ENCODE data around the gene CCDC60.

Gene CCDC60

DNA sequence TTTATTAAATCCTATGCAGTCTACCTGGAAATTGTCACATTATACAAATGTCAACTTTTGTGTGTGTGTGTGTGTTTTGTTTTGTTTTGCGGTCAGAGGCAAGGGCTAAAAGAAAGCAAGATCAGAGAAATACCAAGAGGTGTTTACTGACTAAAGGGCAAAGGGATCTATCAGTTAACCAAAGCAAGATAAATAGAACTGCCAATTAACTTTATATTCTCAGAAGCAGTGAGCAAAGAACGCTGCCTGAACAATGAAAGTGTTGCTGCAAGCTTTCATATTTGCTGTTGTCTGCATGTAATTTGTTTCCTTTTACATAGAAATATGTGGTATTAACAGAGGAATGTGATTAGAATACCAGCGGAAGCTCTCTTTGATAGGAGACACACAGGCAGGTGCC lies 30.9 kb downstream of the CCDC60 start:
- ATAC-seq (no peak), DNase-seq (no peak)
- Mint-ChIP-seq H3K9me3 (no peaks in the 10 kb centered on the region), H3K4me1 (no peaks in the 10 kb centered on the region), H3K27me3 (no peaks in the 10 kb centered on the region), H3K4me3 (no peak overlapping the region), H3K36me3 (ENCODE audit: low read depth) (no peaks in the 10 kb centered on the region), H3K27ac (no peak overlapping the region)

DNA sequence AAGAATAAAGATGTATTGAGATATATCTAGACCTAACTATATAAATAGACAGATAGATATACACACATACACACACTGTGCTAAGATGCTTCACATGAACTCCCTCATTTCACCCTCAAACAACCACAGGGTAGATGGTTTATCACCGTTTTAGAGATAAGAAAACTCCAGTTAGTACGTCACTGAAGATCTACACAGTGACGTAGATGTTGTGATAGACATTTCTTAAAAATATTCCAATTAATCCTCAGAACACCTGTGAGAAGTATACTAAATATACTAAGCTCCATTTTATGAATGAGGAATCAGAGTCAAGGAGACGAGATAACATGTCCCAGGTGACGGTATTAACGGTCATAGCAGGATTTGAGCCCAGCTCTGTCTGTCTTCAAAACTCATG lies 31.5 kb downstream of the CCDC60 start:
- ATAC-seq: no peak
- Mint-ChIP-seq H3K27ac (no peak overlapping the region), H3K9me3 (no peaks in the 10 kb centered on the region), H3K27me3 (no peaks in the 10 kb centered on the region), H3K4me1 (no peaks in the 10 kb centered on the region), H3K36me3 (ENCODE audit: low read depth) (no peaks in the 10 kb centered on the region), H3K4me3 (no peak overlapping the region)
- no peak for DNase-seq

DNA sequence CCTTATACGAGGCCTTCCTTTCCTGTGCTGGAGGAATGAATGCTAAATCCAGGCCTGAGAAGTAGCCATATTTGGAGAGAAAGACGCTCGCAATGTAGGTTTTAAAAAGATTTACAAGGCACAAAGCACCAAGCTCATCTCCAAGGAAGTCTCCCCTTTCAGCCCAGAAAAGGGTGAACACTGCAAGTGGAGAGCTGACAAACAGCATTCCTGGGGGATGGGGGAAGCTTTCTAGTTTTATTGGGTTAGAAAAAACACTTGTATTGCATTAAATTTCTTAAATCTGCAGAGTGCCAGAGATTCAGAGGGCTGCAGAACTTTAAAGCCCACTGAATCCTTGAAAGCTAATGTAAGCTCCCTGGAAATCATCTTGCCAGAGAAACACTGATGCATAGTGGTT lies 34.6 kb downstream of the CCDC60 start:
- H3K27ac Mint-ChIP-seq: no peak overlapping the region
- no peak overlapping the region for H3K4me3 Mint-ChIP-seq
- H3K9me3 Mint-ChIP-seq: no peaks in the 10 kb centered on the region
- no peaks in the 10 kb centered on the region for H3K4me1 Mint-ChIP-seq
- ATAC-seq (no peak), DNase-seq (no peak)
- H3K36me3 Mint-ChIP-seq (ENCODE audit: low read depth): no peaks in the 10 kb centered on the region
- H3K27me3 Mint-ChIP-seq: no peaks in the 10 kb centered on the region

DNA sequence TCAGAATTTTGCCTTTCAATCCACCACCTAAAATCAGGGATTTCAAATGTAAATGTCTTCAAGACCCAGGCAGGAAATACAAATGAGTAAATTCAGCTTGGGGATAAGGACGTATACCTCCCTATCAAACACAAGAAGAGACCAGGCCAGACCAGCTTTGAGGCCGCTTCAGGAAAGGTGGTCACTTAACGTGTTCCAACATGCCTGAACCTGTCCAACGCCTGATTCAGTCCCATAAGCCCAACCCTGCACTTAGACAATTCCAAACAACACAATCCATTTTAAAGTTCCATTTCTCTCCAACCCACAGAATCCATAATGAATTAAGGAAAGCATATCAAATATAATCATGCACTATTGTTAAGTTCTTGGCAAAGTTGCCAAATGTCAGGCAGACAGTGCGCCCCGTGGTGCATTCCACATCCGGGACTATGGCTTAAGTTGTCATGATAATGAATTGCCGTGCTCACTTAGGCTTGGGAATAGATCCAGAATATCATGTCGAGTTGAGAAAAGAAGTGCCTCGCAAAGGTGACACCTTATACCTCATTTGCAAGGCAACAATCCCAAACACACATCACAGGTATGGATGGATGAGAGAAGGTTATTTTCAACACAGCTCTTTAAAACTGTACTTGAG lies 35.5 kb downstream of the CCDC60 start:
- Mint-ChIP-seq H3K4me1 (no peaks in the 10 kb centered on the region), H3K36me3 (ENCODE audit: low read depth) (no peaks in the 10 kb centered on the region), H3K9me3 (no peaks in the 10 kb centered on the region), H3K27me3 (no peaks in the 10 kb centered on the region), H3K4me3 (no peak overlapping the region), H3K27ac (no peak overlapping the region)
- ATAC-seq (no peak), DNase-seq (no peak)

DNA sequence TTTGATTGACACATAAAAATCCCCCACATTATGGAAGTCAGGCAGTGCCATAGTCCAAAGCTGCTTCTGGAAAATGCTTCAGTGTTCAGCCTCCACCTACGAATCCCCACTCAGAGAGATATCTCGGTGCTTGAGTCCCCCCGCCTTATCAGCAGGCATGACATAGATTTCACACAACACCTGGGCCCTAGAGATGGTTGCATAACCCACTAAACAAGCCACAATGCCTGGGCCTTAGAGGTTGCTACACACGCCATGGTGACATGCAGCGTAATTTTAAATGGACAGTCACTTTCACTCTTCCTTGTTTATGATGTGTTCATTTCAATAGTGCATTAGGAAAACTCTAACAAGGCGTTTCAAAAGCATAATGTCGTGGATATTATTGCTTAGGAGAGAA lies 38.0 kb downstream of the CCDC60 start:
- no peaks in the 10 kb centered on the region for H3K36me3 Mint-ChIP-seq (ENCODE audit: low read depth)
- DNase-seq: no peak
- H3K27ac Mint-ChIP-seq: no peak overlapping the region
- no peak overlapping the region for H3K4me3 Mint-ChIP-seq
- ATAC-seq: no peak
- no peaks in the 10 kb centered on the region for H3K4me1 Mint-ChIP-seq
- H3K27me3 Mint-ChIP-seq: peaks cover 3% of the 10 kb centered on the region
- H3K9me3 Mint-ChIP-seq: no peaks in the 10 kb centered on the region

DNA sequence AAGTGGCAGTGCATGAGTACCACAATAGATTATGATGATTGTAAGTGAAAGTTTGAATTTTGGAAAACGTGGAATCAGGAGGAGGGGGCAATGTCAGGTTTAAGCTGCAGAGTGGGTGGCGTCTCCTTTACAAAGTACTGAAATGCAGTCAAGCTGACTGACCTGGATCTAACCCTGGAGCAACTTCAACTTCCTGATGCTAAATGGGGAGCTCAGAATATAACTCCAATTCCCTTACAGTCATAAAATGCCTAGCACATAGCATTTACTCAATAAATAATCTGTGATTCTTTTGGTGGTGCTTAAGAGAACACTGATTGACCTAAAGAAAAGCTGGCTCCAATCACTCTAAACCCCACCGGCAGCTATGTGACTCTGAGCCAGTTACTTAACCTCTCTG lies 38.5 kb downstream of the CCDC60 start:
- ATAC-seq (no peak), DNase-seq (no peak)
- Mint-ChIP-seq H3K9me3 (no peaks in the 10 kb centered on the region), H3K36me3 (ENCODE audit: low read depth) (no peaks in the 10 kb centered on the region), H3K4me3 (no peak overlapping the region), H3K4me1 (no peaks in the 10 kb centered on the region), H3K27ac (no peak overlapping the region), H3K27me3 (peaks cover 3% of the 10 kb centered on the region)

DNA sequence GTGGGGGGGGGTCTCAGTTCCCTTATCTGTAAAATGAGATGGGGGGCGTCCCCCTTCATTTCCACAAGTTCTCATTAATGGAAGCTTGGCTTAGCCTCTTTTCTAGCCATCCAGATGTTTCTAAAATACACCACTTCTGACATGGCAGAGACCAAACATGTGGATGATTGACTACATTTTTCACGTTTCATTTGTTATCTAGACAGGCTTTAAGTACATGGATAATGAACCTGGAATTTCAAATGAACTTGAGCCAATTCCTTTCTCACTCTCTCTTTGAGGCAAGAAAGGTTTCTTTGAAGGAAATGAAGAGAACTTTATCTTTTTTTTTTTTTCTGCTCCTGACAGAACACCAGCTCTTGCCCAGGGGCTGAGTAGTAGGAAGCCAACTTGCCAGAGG lies 39.1 kb downstream of the CCDC60 start:
- Mint-ChIP-seq H3K9me3 (no peaks in the 10 kb centered on the region), H3K4me1 (no peaks in the 10 kb centered on the region)

DNA sequence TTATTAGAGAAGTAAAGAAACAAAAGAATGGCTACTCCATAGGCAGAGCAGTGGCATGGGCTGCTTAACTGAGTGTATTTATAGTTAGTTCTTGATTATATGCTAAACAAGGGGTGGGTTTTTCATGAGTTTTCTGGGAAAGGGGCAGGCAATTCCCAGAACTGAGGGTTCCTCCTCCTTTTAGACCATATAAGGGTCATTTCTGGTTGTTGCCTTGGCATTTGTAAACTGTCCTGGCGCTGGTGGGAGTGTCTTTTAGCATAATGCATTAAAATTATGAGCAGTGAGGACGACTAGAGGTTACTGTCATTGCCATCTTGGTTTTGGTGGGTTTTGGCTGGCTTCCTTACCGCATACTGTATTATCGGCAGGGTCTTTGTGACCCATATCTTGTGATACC lies 40.1 kb downstream of the CCDC60 start:
- Mint-ChIP-seq H3K9me3 (no peaks in the 10 kb centered on the region), H3K27ac (no peak overlapping the region), H3K27me3 (peaks cover 3% of the 10 kb centered on the region), H3K4me1 (no peaks in the 10 kb centered on the region), H3K4me3 (no peak overlapping the region), H3K36me3 (ENCODE audit: low read depth) (no peaks in the 10 kb centered on the region)
- DNase-seq (no peak), ATAC-seq (no peak)

More for the DNA sequence above, 39.1 kb downstream of the CCDC60 start:
- no peak overlapping the region for H3K4me3 Mint-ChIP-seq
- H3K36me3 Mint-ChIP-seq (ENCODE audit: low read depth): no peaks in the 10 kb centered on the region
- peaks cover 3% of the 10 kb centered on the region for H3K27me3 Mint-ChIP-seq
- no peak for ATAC-seq
- no peak overlapping the region for H3K27ac Mint-ChIP-seq
- DNase-seq: no peak

DNA sequence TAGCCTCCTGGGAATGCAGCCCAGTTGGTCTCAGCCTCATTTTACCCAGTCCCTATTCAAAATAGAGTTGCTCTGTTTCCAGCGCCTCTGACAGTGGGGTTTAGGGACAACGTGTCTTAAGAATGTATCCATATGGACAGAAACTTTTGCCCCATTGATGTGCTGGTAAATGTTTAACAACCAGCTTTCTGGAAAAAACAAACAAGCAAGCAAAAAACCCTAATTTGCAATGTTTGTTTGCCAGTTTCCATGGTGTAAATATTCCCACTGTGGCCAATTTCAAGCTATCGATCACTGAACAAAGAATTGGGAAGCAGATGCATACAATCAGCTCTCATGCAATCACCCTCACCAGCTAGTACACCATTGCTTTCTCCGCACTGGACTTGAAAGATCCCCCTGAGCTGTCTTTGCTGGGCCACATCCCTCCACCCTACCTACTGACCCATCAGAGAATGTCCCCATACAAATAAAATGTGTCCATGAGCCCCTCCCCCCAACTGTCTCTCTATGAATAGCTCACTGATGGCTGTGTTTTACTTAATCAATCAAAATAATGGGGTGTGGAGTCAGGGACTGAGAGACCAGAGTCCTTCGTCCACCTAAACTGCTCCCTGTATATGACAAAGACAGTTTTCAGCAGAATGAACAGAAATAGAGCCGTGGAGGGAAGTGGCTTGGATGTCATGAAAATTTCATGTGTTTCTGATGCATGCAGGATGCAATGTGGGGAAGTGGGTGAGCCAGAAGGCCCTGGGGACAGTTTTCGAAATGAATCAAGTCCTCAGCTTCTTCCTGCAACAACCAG lies 40.8 kb downstream of the CCDC60 start:
- Mint-ChIP-seq H3K9me3 (no peaks in the 10 kb centered on the region), H3K27ac (no peak overlapping the region), H3K36me3 (ENCODE audit: low read depth) (no peaks in the 10 kb centered on the region), H3K4me3 (no peak overlapping the region), H3K4me1 (no peaks in the 10 kb centered on the region), H3K27me3 (peaks cover 3% of the 10 kb centered on the region)
- no peak for DNase-seq
- ATAC-seq: no peak

DNA sequence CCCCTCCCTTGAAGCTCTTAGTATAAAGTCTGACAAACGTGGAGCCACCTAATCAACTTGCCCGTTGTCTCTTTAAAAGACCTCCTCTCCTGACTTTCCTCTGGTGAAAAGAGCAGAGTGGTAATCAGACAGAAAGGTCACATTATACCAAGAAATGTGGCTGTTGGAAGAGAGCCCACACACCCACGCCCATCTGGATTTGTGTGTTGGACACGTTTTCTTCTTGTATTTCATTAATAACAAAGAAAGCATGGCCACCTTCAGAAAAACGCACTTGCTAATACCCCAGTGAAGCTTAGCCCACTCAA lies 41.3 kb downstream of the CCDC60 start:
- no peak for ATAC-seq

DNA sequence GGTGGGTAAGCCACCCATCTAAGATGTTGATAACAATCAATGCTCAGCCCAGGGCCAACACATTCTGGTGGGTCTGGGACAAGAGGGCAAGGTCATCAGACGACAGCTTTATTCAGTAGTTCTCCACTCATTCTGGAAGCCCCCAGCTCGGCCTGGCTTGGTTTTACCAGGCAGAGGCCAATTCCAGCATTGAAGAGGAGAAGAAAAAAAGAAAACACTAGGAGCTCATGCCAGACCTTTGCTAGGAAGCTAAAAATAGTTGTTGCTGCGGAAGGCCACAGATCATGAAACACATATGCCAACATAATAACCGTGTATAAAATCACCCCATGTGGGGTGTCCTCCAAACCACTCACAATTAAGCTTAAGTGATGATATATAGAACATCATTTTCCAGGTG lies 44.4 kb downstream of the CCDC60 start:
- ATAC-seq: no peak
- no peak overlapping the region for H3K27ac Mint-ChIP-seq
- no peak overlapping the region for H3K4me3 Mint-ChIP-seq
- H3K9me3 Mint-ChIP-seq: no peaks in the 10 kb centered on the region
- peaks cover 3% of the 10 kb centered on the region for H3K27me3 Mint-ChIP-seq
- H3K4me1 Mint-ChIP-seq: no peaks in the 10 kb centered on the region
- DNase-seq: no peak
- H3K36me3 Mint-ChIP-seq (ENCODE audit: low read depth): no peaks in the 10 kb centered on the region

More for the DNA sequence above, 41.3 kb downstream of the CCDC60 start:
- Mint-ChIP-seq H3K9me3 (no peaks in the 10 kb centered on the region), H3K4me3 (no peak overlapping the region), H3K4me1 (no peaks in the 10 kb centered on the region), H3K36me3 (ENCODE audit: low read depth) (no peaks in the 10 kb centered on the region), H3K27ac (no peak overlapping the region), H3K27me3 (peaks cover 3% of the 10 kb centered on the region)
- DNase-seq: no peak

DNA sequence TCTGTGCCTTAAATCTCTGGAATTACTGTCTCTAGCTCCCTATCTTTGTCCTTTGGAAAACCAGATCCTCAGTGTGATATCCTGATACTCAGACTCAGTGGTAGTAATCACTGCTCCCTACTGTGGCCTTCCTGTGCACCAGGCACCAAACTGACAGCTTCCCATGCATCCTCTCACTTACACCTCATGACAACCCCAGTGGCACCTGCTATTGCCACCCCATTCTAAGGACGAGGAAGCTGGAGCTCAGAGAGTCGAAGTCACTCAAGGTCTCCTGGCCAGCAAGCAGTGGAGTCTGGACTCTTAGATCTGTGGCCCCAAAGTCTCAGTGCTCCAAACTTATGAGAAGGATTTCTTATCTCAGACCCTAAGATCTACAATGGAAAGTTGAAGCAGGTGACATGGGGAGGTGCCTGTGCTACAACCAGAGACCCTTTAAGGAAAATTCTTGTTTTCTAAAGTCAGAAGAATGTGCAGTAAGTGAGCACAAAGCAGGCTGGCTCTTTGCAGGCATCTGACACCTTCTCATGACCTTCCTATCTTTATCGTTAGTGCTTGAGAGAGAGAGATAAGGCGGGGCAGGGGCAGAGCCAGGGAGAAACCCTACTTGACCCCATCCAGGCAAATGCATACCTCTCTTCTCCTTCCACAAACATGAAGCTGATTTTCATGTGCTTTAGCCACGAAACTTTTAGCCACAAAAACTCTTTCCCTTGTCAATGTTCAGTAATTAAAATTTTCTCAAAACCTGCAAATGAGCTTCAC lies 47.1 kb downstream of the CCDC60 start:
- H3K4me3 Mint-ChIP-seq: no peak overlapping the region
- ATAC-seq (no peak), DNase-seq (no peak)
- peaks cover 5% of the 10 kb centered on the region for H3K9me3 Mint-ChIP-seq
- no peak overlapping the region for H3K27ac Mint-ChIP-seq
- H3K27me3 Mint-ChIP-seq: no peaks in the 10 kb centered on the region
- H3K4me1 Mint-ChIP-seq: no peaks in the 10 kb centered on the region
- H3K36me3 Mint-ChIP-seq (ENCODE audit: low read depth): no peaks in the 10 kb centered on the region

DNA sequence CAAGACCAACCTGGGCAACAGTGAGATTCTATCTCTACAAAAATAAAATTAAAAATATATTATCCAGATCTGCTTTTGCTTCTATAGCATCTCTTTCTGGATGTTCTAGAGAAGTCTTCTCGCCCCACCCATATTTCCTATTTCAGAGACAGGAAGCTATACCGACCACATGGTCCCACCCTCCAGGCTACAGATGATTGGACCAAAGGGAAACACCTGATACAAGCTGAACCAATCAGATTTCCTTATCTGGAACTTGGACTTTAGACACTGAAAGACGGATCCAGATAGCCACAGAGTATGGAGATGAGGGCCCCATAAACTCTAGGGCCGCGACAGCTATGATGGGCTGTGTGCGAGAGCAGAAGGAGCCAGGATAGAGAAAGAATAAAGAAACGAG lies 48.7 kb downstream of the CCDC60 start:
- no peak for ATAC-seq
- Mint-ChIP-seq H3K4me1 (no peaks in the 10 kb centered on the region), H3K9me3 (peaks cover 5% of the 10 kb centered on the region), H3K36me3 (ENCODE audit: low read depth) (no peaks in the 10 kb centered on the region), H3K27me3 (no peaks in the 10 kb centered on the region), H3K27ac (no peak overlapping the region), H3K4me3 (no peak overlapping the region)
- no peak for DNase-seq

DNA sequence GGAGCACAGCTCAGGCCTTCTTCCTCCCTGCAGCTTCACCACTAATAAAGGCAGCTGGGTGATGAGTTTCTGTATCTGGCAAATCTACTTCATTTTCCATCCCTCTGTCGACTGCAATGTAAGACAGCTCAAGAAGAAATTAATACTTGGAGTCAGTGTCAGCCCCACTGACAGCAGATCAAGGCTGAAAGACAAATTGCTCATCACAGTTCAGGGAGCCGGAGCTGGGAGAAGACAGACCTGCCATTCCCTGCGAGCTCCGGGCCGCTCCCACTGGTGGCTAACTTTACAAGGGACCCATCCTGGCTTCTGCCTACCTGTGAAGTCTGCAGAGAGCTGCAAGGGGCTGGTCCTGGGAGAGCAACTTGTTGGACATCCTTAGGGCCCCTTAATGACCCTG lies 49.8 kb downstream of the CCDC60 start:
- H3K9me3 Mint-ChIP-seq: peaks cover 5% of the 10 kb centered on the region
- no peak overlapping the region for H3K4me3 Mint-ChIP-seq
- no peaks in the 10 kb centered on the region for H3K36me3 Mint-ChIP-seq (ENCODE audit: low read depth)
- no peaks in the 10 kb centered on the region for H3K4me1 Mint-ChIP-seq
- DNase-seq (no peak), ATAC-seq (no peak)
- H3K27me3 Mint-ChIP-seq: no peaks in the 10 kb centered on the region
- no peak overlapping the region for H3K27ac Mint-ChIP-seq

DNA sequence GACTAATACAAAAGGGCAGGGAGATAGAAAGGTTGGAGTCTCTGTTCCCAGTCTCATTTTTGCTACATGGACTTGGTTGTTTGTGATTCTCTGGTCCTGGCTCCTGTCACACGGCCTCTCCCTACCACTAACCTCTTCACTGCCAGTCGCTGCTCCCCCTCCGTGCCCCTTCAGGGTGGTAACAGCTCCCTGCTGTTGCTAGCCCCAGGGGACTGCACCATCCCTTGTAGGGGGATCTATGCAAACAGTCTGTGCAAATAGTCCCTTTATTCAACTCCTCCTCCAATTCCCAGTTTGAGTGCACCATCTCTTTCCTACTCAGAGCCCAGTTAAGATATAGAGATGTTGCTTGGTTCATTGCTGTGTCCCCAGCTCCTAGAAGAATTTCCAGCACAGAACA lies 51.1 kb downstream of the CCDC60 start:
- Mint-ChIP-seq H3K4me3 (no peak overlapping the region), H3K9me3 (peaks cover 5% of the 10 kb centered on the region), H3K27ac (no peak overlapping the region), H3K4me1 (no peaks in the 10 kb centered on the region), H3K27me3 (no peaks in the 10 kb centered on the region), H3K36me3 (ENCODE audit: low read depth) (no peaks in the 10 kb centered on the region)
- ATAC-seq (no peak), DNase-seq (no peak)

All from activated naive CD8-positive, alpha-beta T cell treated with anti-CD3 and anti-CD28 coated beads, Interleukin-2, amount 50 U/mL, for 24 hours (primary cell).